Upper lobe of left lung (tissue), 4 donors: ENCODE results near the gene CLIP4.

ENCODE experiments used
- POLR2AphosphoS5 ChIP-seq, 2 donors: sonication (generic); formaldehyde crosslinking; IDR thresholded peaks; one replicate each; pipeline ENCODE4 v1.5.1; 2017; ENCODE audit warnings: antibody characterized with exemption in 2 of 2
- TF ChIP-seq, protein P1 (sequence below), 6 experiments: fragments of 450-650 bp in 4 of 6; fragments of 200-600 bp in 2 of 6; sonication (generic) in 2 of 6; IDR thresholded peaks; one replicate each; pipeline ENCODE4 v1.5.1; 2016 to 2019; ENCODE audit warnings: antibody characterized with exemption in 6 of 6

DNA sequence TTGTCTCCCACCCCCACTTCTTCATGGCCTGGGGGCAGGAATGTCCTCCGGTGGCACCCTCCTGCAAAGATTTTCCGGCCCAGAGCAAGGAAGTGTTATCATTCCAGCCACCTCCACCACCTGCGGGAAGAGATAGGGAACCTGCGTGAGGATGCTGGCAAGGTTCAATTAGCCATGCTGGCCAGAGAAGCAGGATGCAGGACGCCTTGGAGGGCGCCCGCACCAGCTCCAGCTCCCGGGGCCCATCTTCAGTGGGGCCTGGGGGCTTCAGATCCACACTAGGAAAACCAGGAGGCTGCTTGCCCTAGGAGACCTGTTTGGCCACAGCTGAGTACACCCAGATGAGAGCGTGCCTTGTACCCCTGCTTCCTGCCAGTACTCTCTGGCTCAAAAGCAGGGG, 113.7 kb downstream of the CLIP4 start:
- TF ChIP-seq POLR2AphosphoS5 (IDR thresholded peaks at IDR 0.05): no peak
- TF ChIP-seq, protein P1, sequence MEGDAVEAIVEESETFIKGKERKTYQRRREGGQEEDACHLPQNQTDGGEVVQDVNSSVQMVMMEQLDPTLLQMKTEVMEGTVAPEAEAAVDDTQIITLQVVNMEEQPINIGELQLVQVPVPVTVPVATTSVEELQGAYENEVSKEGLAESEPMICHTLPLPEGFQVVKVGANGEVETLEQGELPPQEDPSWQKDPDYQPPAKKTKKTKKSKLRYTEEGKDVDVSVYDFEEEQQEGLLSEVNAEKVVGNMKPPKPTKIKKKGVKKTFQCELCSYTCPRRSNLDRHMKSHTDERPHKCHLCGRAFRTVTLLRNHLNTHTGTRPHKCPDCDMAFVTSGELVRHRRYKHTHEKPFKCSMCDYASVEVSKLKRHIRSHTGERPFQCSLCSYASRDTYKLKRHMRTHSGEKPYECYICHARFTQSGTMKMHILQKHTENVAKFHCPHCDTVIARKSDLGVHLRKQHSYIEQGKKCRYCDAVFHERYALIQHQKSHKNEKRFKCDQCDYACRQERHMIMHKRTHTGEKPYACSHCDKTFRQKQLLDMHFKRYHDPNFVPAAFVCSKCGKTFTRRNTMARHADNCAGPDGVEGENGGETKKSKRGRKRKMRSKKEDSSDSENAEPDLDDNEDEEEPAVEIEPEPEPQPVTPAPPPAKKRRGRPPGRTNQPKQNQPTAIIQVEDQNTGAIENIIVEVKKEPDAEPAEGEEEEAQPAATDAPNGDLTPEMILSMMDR (IDR thresholded peaks at IDR 0.05): no peak
